Measurements from ENCODE around the gene GALNS.

GALNS gene

GRCh38 chr16:88856828-88857727, at the start of gene GALNS, which contains the start of gene TRAPPC2L:
TSS of gene GALNS (minus strand) at chr16:88856947. CDS start at chr16:88856877, 70 bp downstream.
TSS of gene TRAPPC2L (plus strand) at chr16:88857127. CDS start at chr16:88857151, 24 bp downstream.
- POLR2A ChIA-PET (ENCODE audit: low non-redundant PET) = no interaction called here
- H3K27ac ChIP-seq = peak within 1 kb of the TSS; percentile 74
- CTCF ChIA-PET = interaction anchor here (0.6 to 1.6 kb wide), 7 partner anchors 17 to 295 kb away, joined by 3 to 7 read pairs (median 4); no protein-coding TSS in a partner anchor

GRCh38 chr16:88906020-88906419, 49.3 kb upstream of the GALNS start:
- DNase-seq (ENCODE audit: low spot score) = no peak
- CTCF ChIA-PET = interaction anchor here (0.7 kb wide), 1 partner anchor 148 kb away, joined by 3 read pairs; no protein-coding TSS in a partner anchor
- POLR2A ChIA-PET (ENCODE audit: low non-redundant PET) = no interaction called here

More at GRCh38 chr16:88856828-88857727, at the start of gene GALNS, which contains the start of gene TRAPPC2L:
- peak; percentile 98 for DNase-seq (ENCODE audit: low spot score)
- no peak for TF ChIP-seq CTCF (conservative IDR thresholded peaks at IDR 0.05; ENCODE audit: low read depth)

GRCh38 chr16:88905563-88905962, 48.8 kb upstream of the GALNS start:
- POLR2A ChIA-PET (ENCODE audit: low non-redundant PET) = no interaction called here
- CTCF ChIA-PET = interaction anchor here (0.7 kb wide), 1 partner anchor 148 kb away, joined by 3 read pairs; no protein-coding TSS in a partner anchor

More at GRCh38 chr16:88906020-88906419, 49.3 kb upstream of the GALNS start:
- H3K27ac ChIP-seq = no peak overlapping the region
- no peak for TF ChIP-seq CTCF (conservative IDR thresholded peaks at IDR 0.05; ENCODE audit: low read depth)

GRCh38 chr16:88904676-88905365, 48.1 kb upstream of the GALNS start:
- POLR2A ChIA-PET (ENCODE audit: low non-redundant PET) = no interaction called here
- no peak for DNase-seq (ENCODE audit: low spot score)
- no peak overlapping the region for H3K27ac ChIP-seq
- no peak for TF ChIP-seq CTCF (conservative IDR thresholded peaks at IDR 0.05; ENCODE audit: low read depth)
- CTCF ChIA-PET = interaction anchor here (0.6 kb wide), 1 partner anchor 19 kb away, joined by 3 read pairs; no protein-coding TSS in a partner anchor

More at GRCh38 chr16:88905563-88905962, 48.8 kb upstream of the GALNS start:
- no peak for TF ChIP-seq CTCF (conservative IDR thresholded peaks at IDR 0.05; ENCODE audit: low read depth)
- peak; percentile 67 for DNase-seq (ENCODE audit: low spot score)
- no peak overlapping the region for H3K27ac ChIP-seq

- H3K27ac ChIP-seq = no peak overlapping the region
- ChIA-PET CTCF (no interaction called here), POLR2A (ENCODE audit: low non-redundant PET) (no interaction called here)
- TF ChIP-seq CTCF (conservative IDR thresholded peaks at IDR 0.05; ENCODE audit: low read depth) = no peak
- no peak for DNase-seq (ENCODE audit: low spot score)
Observed at GRCh38 chr16:88903267-88903666, 46.5 kb upstream of the GALNS start.

GRCh38 chr16:88902744-88903143, 46.0 kb upstream of the GALNS start:
- no peak for DNase-seq (ENCODE audit: low spot score)
- ChIA-PET POLR2A (ENCODE audit: low non-redundant PET) (no interaction called here), CTCF (no interaction called here)
- no peak for TF ChIP-seq CTCF (conservative IDR thresholded peaks at IDR 0.05; ENCODE audit: low read depth)
- H3K27ac ChIP-seq = no peak overlapping the region
